ENCODE data around the gene DDX39A. TPM values are rescaled to one million over a fixed set of nuclear protein-coding genes. Genes with fewer than 3 reads are reported as not detected.

DDX39A gene
- total and polyA plus RNA-seq, 2 of the 8 experiments (the other 6 are each of a cell fraction or from before 2014, with no cell fraction given) = 139 TPM

- no peak for TF ChIP-seq RFX5 (IDR thresholded peaks at IDR 0.05; ENCODE audit: borderline replicate concordance, low read depth, low read length)
- no peak for TF ChIP-seq KDM1A (IDR thresholded peaks at IDR 0.05; ENCODE audit: borderline replicate concordance, low read length)
- no peak for TF ChIP-seq JUND (IDR thresholded peaks at IDR 0.05; ENCODE audit: low read length)
- TF ChIP-seq NRF1 (IDR thresholded peaks at IDR 0.05; ENCODE audit: low read depth, low read length) = no peak
Observed at GRCh38 chr19:14416817-14417231, 2.3 kb downstream of the DDX39A start (continued).

Data from H1 (cell line).